VCaP (cell line): ENCODE data around the gene C11orf86.

ENCODE experiments used
- H3K27ac ChIP-seq: fragments of 450-650 bp; 2 replicates; pipeline ENCODE4 v1.5.1; 2017
- TF ChIP-seq, protein P1 (sequence below): fragments of 450-650 bp; conservative IDR thresholded peaks from 2 replicates; pipeline ENCODE4 v1.5.1; 2017; ENCODE audit warnings: mild to moderate bottlenecking, moderate library complexity

The C11orf86 gene

DNA sequence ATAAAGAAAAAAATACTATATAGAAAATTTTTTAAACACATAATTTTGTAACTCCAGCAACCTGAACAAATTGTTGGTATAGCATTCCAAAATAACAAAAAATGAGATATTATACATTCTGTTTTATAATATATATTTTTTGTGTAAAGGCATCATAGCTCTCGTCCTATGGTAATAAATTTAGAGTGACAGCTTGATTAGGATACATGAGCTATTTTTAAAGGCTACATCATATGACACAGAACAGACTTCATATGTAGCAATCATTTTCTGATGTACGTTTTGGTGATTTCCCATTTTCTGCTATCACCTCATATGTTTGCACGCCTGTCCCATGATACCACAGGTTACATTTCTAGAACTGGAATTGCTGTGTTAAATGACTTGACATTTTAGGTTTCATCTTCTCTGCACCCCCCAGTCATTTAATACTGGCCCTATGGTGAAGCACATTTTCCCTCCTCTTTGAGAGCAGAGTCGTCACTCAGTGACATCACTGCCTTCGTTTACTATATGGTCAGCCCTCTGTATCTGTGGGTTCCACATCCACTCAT is 36.4 kb upstream of the C11orf86 start:
- TF ChIP-seq, protein P1, sequence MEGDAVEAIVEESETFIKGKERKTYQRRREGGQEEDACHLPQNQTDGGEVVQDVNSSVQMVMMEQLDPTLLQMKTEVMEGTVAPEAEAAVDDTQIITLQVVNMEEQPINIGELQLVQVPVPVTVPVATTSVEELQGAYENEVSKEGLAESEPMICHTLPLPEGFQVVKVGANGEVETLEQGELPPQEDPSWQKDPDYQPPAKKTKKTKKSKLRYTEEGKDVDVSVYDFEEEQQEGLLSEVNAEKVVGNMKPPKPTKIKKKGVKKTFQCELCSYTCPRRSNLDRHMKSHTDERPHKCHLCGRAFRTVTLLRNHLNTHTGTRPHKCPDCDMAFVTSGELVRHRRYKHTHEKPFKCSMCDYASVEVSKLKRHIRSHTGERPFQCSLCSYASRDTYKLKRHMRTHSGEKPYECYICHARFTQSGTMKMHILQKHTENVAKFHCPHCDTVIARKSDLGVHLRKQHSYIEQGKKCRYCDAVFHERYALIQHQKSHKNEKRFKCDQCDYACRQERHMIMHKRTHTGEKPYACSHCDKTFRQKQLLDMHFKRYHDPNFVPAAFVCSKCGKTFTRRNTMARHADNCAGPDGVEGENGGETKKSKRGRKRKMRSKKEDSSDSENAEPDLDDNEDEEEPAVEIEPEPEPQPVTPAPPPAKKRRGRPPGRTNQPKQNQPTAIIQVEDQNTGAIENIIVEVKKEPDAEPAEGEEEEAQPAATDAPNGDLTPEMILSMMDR = no peak
- no peak overlapping the region for H3K27ac ChIP-seq

DNA sequence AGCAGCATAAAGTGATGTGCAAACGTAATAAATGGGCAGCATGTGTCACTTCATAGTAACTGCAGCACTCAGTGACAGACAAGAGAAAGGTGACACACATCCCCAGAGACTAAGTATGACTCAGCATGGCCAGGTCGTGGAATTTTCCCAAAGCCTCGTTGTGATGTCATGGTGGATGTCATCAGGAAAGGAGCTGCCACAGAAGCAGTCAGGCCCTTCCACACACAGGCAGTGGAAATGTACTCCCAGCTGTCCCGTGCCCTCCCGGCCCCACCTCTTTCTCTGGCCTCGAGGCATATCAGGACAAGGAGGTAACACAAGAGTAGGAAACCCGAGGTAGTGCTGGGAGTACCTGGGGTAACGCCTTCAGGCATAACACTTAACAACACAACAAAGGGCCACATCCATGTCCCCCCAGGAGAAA is 25.0 kb upstream of the C11orf86 start:
- H3K27ac ChIP-seq = peak overlapping the region; percentile 1; the same call in 1 of the 2 replicates
- TF ChIP-seq, protein P1 = no peak

DNA sequence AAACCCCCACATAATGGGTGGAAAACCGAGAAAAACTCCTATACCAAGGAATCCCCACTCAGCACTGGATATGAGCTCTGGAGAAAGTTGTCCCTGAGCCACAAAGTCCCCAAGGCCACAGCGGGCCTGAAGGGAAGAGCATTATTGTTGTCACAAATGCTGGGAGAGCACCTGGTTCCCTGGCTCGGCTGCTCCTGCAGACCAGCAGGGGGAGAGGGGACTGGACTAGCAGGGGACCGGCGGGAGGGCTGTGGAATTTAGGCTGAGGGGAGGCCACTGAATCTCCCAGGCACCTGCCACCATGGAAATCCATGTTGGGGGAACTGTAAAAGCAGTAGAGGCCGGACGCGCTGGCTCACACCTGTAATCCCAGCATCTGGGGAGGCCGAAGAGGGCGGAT is 24.0 kb upstream of the C11orf86 start:
- no peak overlapping the region; the same call in 1 of the 2 replicates for H3K27ac ChIP-seq
- TF ChIP-seq, protein P1 = peak; percentile 31; the same call in 1 of the 2 replicates

DNA sequence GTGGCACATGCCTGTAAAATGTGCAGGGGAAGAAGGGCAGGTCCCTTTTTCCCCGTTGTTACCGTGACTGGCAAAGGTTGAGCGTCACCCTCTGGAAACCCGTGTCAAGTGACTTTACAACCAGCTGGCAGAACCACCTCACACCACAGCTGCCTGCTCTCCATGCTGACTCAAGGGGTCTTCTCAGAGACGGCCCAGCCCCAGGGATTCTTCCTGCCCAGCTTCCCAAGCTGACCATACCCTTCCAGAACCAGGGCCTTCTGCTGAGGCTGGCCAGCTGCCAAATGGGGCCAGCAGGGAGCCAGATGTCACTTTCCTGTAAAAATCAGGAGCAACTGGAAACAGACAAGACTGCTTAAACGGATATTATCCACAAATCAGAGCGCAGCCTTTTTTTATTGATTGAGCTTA is 23.2 kb upstream of the C11orf86 start:
- peak overlapping the region; percentile 51 for H3K27ac ChIP-seq

DNA sequence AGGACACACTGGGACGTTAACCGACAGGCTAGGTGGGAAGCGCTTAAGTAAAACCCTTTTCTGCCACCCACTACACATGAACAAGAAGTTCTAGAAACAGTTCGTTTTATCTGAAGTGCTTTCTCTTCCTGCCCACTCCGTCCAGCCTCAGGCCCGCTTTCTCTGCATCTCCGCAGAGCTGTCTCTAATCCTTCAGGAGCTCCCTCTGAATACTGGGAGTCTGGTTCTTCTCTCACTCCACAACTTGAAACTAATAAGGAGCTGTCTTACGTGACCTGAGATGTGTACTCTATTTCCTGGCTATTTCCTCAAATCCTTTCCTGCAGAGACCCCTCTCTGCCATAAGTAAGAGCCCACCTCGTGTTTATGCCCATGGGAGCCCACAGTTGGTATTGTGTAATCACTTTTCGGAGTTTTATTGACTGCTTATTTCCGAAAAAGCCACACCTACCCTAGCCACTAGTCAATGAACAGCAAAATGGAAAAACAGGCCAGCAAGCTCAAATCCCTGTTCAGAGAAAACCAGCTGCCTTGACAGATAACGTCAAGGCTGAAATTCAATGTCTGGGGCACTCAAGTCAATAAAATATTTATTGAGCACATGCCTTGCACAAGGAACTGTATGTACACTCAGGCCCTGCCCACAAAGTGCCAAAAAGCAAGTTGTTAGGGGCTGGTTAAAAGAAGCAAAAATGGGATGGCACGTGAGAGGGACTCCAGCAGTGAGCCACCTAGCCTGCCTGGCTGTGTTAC is 21.8 kb upstream of the C11orf86 start:
- TF ChIP-seq, protein P1 = no peak
- H3K27ac ChIP-seq = peak overlapping the region; percentile 51

More for the DNA sequence above, 23.2 kb upstream of the C11orf86 start:
- TF ChIP-seq, protein P1 = no peak

DNA sequence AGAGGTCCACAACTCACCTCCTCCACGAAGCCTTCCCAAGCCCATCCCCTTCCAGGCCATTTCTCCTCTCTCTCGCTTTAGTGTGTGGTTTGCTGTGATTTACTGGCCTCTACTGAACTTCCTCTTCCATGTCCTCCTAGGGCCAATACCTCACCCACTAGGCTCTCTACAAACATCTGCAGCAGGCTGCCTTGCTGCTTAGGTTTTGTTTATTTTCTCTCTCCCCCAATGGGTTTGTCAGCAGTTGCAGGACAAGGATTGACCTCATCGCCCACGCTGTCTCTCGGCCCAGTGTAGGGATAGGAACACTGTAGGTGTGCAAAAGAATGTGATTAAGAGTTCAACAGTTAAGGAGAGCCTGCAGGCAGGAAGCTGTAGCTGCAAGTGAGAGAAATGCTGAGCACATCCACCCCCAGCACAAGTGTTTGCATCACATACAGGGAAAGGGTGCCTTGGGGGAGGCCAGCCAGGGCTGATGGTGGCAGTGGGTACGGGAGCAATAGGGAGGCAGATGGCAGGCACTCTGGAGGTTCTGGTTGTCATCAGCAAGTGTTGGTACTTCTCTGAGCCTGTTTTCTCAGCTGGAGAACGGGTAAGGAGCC is 18.3 kb upstream of the C11orf86 start:
- H3K27ac ChIP-seq = peak overlapping the region; percentile 82
- TF ChIP-seq, protein P1 = no peak

DNA sequence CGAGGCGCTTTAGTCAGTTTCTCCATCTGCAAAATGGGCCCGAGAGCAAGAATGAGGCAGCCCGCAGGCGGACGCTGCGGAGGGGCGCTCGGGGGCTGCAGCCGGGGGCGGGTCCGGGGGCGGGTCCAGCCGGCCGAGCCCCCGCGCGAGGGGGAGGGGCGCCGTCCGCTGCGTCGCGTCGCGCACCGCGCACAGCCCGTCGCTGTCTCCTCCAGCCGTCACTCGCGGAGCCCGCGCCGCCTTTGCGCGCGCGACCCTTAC is 17.2 kb upstream of the C11orf86 start:
- peak overlapping the region; percentile 82 for H3K27ac ChIP-seq

More for the DNA sequence above, 17.2 kb upstream of the C11orf86 start:
- TF ChIP-seq, protein P1 = no peak; the same call in 1 of the 2 replicates
